K562 (cell line): ENCODE results near the gene TMEM132D. TPM values are rescaled to one million over a fixed set of nuclear protein-coding genes. Genes with fewer than 3 reads are reported as not detected.

Source experiments
- ATAC-seq: fragments of 200-7000 bp; cut with Tn5 transposase; 3 replicates; pipeline ENCODE4 v1.9.1; 2020; ENCODE audit warnings: moderate library complexity
- BruUV-seq: library from RNA; stranded (reverse); fragments of 400-500 nt; replicated peaks from 2 replicates; lab custom pipeline; 2021; lab: Mats Ljungman, UMichigan
- CTCF ChIA-PET: fragments of 300-600 bp; formaldehyde crosslinking; extraction: SDS; loops from one replicate; lab custom pipeline; 2021; ENCODE audit warnings: low intra/inter-chr PET ratio; lab: Yijun Ruan, JAX
- POLR2A ChIA-PET: fragments of 300-600, 350-650 bp; sonication (Branson Sonifier 250); formaldehyde crosslinking; extraction: SDS; loops from one replicate; lab custom pipeline; 2021; ENCODE audit warnings: antibody characterized with exemption, inconsistent platforms; lab: Yijun Ruan, JAX
- DNase-seq, 4 experiments: peaks; one replicate each; pipeline versions ENCODE4 v3.0.0 to v3.0.0-alpha.2; 2011 to 2018; ENCODE audit warnings: low spot score in 3 of 4, mixed read lengths in 3 of 4; ENCODE audit errors: extremely low read depth in 1 of 4
- FAIRE-seq: peaks from 2 replicates; lab custom pipeline; 2011; peaks lifted over from hg19 to GRCh38; lab: Jason Lieb, UNC
- H2AFZ ChIP-seq: 2 replicates; pipeline ENCODE4 v1.6.0; 2011; ENCODE audit warnings: low read depth, low read length, control low read depth, inconsistent platforms
- H3K27ac ChIP-seq: fragments of 200-600 bp; 3 replicates; pipeline ENCODE4 v1.8.0; 2011; ENCODE audit warnings: low read depth, mild to moderate bottlenecking, control low read depth, inconsistent platforms, low read length, moderate library complexity, mixed read lengths; ENCODE audit errors: extremely low read depth
- H3K27me3 ChIP-seq, 2 experiments: fragments of 300-600 bp in 1 of 2; 2 replicates in 1 of 2; 3 replicates in 1 of 2; pipeline versions ENCODE4 v1.6.0 to v1.8.0; 2011; ENCODE audit warnings: inconsistent platforms in 2 of 2, low read length in 2 of 2, mild to moderate bottlenecking in 1 of 2, mixed read lengths in 1 of 2, moderate library complexity in 1 of 2; ENCODE audit not compliant: control insufficient read depth in 2 of 2, insufficient read depth in 2 of 2
- H3K36me3 ChIP-seq: fragments of 300-600 bp; 3 replicates; pipeline ENCODE4 v1.8.0; 2011; ENCODE audit warnings: mild to moderate bottlenecking, low read length, inconsistent platforms; ENCODE audit not compliant: control insufficient read depth, insufficient read depth
- H3K4me1 ChIP-seq, 2 experiments: fragments of 200-600 bp in 1 of 2; replicated peaks in 1 of 2; 2 replicates in 1 of 2; 3 replicates in 1 of 2; pipeline versions ENCODE4 v1.5.1 to v1.8.0; 2011; ENCODE audit warnings: inconsistent platforms in 2 of 2, low read length in 2 of 2, mild to moderate bottlenecking in 1 of 2, mixed read lengths in 1 of 2, moderate library complexity in 1 of 2; ENCODE audit not compliant: control insufficient read depth in 2 of 2, insufficient read depth in 2 of 2
- H3K4me2 ChIP-seq: 2 replicates; pipeline ENCODE4 v1.6.1; 2011; ENCODE audit warnings: low read length, control low read depth, inconsistent platforms, mixed read lengths; ENCODE audit not compliant: insufficient read depth
- H3K4me3 ChIP-seq: fragments of 200-600 bp; sonication (generic), shearing (Covaris generic); 2 replicates; pipeline ENCODE4 v1.5.1; 2016; ENCODE audit warnings: control low read depth, inconsistent platforms
- H3K79me2 ChIP-seq: fragments of 200-600 bp; 3 replicates; pipeline ENCODE4 v1.8.0; 2011; ENCODE audit warnings: low read length, inconsistent platforms; ENCODE audit not compliant: control insufficient read depth, insufficient read depth
- H3K9ac ChIP-seq, 2 experiments: 2 replicates each; pipeline versions ENCODE4 v1.6.0 to v1.6.1; 2011; ENCODE audit warnings: low read depth in 2 of 2, low read length in 2 of 2, control low read depth in 1 of 2, inconsistent platforms in 1 of 2, mild to moderate bottlenecking in 1 of 2, mixed read lengths in 1 of 2; ENCODE audit not compliant: insufficient read depth in 1 of 2
- H3K9me1 ChIP-seq: one replicate; pipeline ENCODE4 v1.6.0; 2011; ENCODE audit warnings: inconsistent platforms, mild to moderate bottlenecking, low read length, moderate library complexity; ENCODE audit not compliant: control insufficient read depth, insufficient read depth
- H3K9me3 ChIP-seq: replicated peaks from 2 replicates; pipeline ENCODE4 v1.5.1; 2011; ENCODE audit warnings: low read depth, low read length, inconsistent platforms; ENCODE audit not compliant: control insufficient read depth, insufficient read depth
- H4K20me1 ChIP-seq: replicated peaks from 2 replicates; pipeline ENCODE4 v1.6.1; 2011; ENCODE audit warnings: low read length, inconsistent platforms, mixed read lengths; ENCODE audit not compliant: control insufficient read depth, insufficient read depth
- CBX8 ChIP-seq: fragments of 200-600 bp; sonication (generic); IDR thresholded peaks from 2 replicates; pipeline ENCODE4 v1.6.1; 2012; ENCODE audit warnings: borderline replicate concordance, mixed run types, low read depth, mild to moderate bottlenecking, moderate library complexity, mixed read lengths, low read length, control low read depth, inconsistent platforms; ENCODE audit not compliant: poor library complexity, severe bottlenecking; ENCODE audit errors: extremely low read depth
- FUS ChIP-seq: fragments of 200-400 bp; formaldehyde crosslinking; optimal IDR thresholded peaks from 2 replicates; pipeline ENCODE3; 2017; ENCODE audit warnings: low read depth, low read length
- MEF2A ChIP-seq: IDR thresholded peaks from 2 replicates; pipeline ENCODE4 v1.6.1; 2011; ENCODE audit warnings: low read depth, mild to moderate bottlenecking, low read length, moderate library complexity; ENCODE audit not compliant: control insufficient read depth
- MEIS2 ChIP-seq: fragments of 450-650 bp; IDR thresholded peaks from 2 replicates; pipeline ENCODE4 v1.6.1; 2014; ENCODE audit warnings: mild to moderate bottlenecking; ENCODE audit not compliant: partially characterized antibody
- NEUROD1 ChIP-seq: fragments of 150-350 bp; IDR thresholded peaks from 2 replicates; pipeline ENCODE4 v1.6.1; 2014; ENCODE audit warnings: borderline replicate concordance, low read length, low read depth; ENCODE audit not compliant: partially characterized antibody
- NFXL1 ChIP-seq: fragments of 450-650 bp; formaldehyde crosslinking; IDR thresholded peaks from 2 replicates; pipeline ENCODE4 v1.4.0; 2021; ENCODE audit warnings: mild to moderate bottlenecking
- ZNF668 ChIP-seq: fragments of 250-450 bp; sonication (Bioruptor Pico); IDR thresholded peaks from 2 replicates; pipeline ENCODE4 v1.8.0; 2022; ENCODE audit warnings: mild to moderate bottlenecking, inconsistent platforms
- WGBS: fragments of 100-300 bp; shearing (Covaris generic); methylation state at CpG from one replicate; pipeline ENCODE4 v1.1.6; 2016; ENCODE audit warnings: low coverage, mixed read lengths; ENCODE audit not compliant: insufficient coverage; ENCODE audit errors: missing lambda C conversion rate; 5-methylcytosine and 5-hydroxymethylcytosine counted together
- in situ Hi-C: fragments of 300-500 bp; cut with MboI; formaldehyde crosslinking; loops from 4 replicates; pipeline ENCODE4 v1.15.0; 2018; ENCODE audit warnings: inconsistent platforms, mixed read lengths
- intact Hi-C: fragments of 100-400 bp; cut with micrococcal nuclease; formaldehyde crosslinking; loops from 2 replicates; pipeline ENCODE4 v1.14.2; 2022
- polyA plus RNA-seq, 8 experiments: library from polyadenylated mRNA; depleted of rRNA in 4 of 8; stranded (reverse) in 5 of 8; unstranded in 3 of 8; fragments of >200 nt; fragmentation: Nextera tagmentation in 2 of 8; fragmentation: Illumina TruSeq in 1 of 8; extraction: Ambion mirVana in 2 of 8; extraction: Trizol in 1 of 8; gene quantifications; 2 replicates each; pipeline versions ENCODE4 v1.2.1 to v1.2.3, GENCODE V29; 2011 to 2014; ENCODE audit warnings: inconsistent platforms in 1 of 8, missing spikeins in 1 of 8
- total RNA-seq, 7 experiments: library from RNA; depleted of rRNA in 6 of 7; stranded (reverse); fragments of >200 nt in 6 of 7; fragmentation: Illumina TruSeq in 2 of 7; extraction: Trizol in 2 of 7; gene quantifications; 2 replicates each; pipeline versions ENCODE4 v1.2.1 to v1.2.3, GENCODE V29; 2011 to 2021; ENCODE audit warnings: low replicate concordance in 1 of 7
- TF ChIP-seq, protein P1 (sequence below): sonication (generic); formaldehyde crosslinking; IDR thresholded peaks from 2 replicates; pipeline ENCODE4 v1.5.0; 2020; ENCODE audit warnings: missing genetic modification reagents
- TF ChIP-seq, protein P2 (sequence below), 2 experiments: IDR thresholded peaks in 1 of 2; conservative IDR thresholded peaks in 1 of 2; 2 replicates each; pipeline ENCODE4 v1.6.1; 2016; ENCODE audit warnings: low read depth in 2 of 2, mild to moderate bottlenecking in 1 of 2, missing compliant biosample characterization in 1 of 2, missing genetic modification characterization in 1 of 2, moderate library complexity in 1 of 2
- TF ChIP-seq, protein P3 (sequence below): fragments of 450-650 bp; IDR thresholded peaks from 2 replicates; pipeline ENCODE4 v1.6.1; 2016

TMEM132D gene
- total and polyA plus RNA-seq, 9 of the 15 experiments (the other 6 are each of a cell fraction or from before 2014, with no cell fraction given) = not detected

DNA sequence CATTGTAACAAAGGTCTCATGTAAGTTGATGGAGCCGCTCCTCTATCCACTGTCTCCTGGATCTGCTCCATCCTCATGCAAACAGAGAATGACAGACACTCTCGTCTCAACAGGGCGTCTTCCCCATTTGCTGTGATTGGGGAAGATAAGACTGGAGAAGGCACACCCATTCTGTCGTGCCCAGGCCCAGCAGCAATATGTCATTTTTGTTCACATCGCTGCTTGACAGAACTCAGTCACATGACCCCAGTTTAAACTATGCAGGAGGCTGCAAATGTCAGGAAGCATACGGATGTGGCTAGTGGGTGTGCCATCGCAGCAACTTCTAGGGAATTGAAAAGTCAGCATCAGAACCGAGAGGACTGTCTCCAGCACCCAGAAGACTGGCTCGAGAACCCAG lies 290.5 kb downstream of the TMEM132D start:
- Histone ChIP-seq H3K9me3 (no peaks in the 10 kb centered on the region), H4K20me1 (no peaks in the 10 kb centered on the region), H3K79me2 (no peaks in the 10 kb centered on the region), H3K9me1 (no peaks in the 10 kb centered on the region), H3K27ac (no peak overlapping the region), H3K27me3 (no peaks in the 10 kb centered on the region; a peak in 1 of 5 replicates), H3K4me3 (no peak overlapping the region), H3K9ac (no peak overlapping the region)
- CTCF ChIA-PET = no interaction called here
- no TSS peak for BruUV-seq
- POLR2A ChIA-PET = no interaction called here
- no peak for ATAC-seq
- in situ Hi-C loops = no loop called here
- TF ChIP-seq, protein P1, sequence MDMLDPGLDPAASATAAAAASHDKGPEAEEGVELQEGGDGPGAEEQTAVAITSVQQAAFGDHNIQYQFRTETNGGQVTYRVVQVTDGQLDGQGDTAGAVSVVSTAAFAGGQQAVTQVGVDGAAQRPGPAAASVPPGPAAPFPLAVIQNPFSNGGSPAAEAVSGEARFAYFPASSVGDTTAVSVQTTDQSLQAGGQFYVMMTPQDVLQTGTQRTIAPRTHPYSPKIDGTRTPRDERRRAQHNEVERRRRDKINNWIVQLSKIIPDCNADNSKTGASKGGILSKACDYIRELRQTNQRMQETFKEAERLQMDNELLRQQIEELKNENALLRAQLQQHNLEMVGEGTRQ = peak; percentile 18; the same call in 1 of the 2 replicates
- TF ChIP-seq MEIS2 (peak; percentile 47), CBX8 (no peak), ZNF668 (CRISPR knock-in tag) (no peak), MEF2A (no peak), NFXL1 (no peak), FUS (no peak), NEUROD1 (no peak)
- TF ChIP-seq, protein P2, sequence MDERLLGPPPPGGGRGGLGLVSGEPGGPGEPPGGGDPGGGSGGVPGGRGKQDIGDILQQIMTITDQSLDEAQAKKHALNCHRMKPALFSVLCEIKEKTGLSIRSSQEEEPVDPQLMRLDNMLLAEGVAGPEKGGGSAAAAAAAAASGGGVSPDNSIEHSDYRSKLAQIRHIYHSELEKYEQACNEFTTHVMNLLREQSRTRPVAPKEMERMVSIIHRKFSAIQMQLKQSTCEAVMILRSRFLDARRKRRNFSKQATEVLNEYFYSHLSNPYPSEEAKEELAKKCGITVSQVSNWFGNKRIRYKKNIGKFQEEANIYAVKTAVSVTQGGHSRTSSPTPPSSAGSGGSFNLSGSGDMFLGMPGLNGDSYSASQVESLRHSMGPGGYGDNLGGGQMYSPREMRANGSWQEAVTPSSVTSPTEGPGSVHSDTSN (CRISPR knock-in tag; IDR thresholded peaks at IDR 0.05; ENCODE audit: low read depth) = no peak
- TF ChIP-seq, protein P2 (tag; conservative IDR thresholded peaks at IDR 0.05; ENCODE audit: low read depth) = peak; percentile 58
- TF ChIP-seq, protein P3, sequence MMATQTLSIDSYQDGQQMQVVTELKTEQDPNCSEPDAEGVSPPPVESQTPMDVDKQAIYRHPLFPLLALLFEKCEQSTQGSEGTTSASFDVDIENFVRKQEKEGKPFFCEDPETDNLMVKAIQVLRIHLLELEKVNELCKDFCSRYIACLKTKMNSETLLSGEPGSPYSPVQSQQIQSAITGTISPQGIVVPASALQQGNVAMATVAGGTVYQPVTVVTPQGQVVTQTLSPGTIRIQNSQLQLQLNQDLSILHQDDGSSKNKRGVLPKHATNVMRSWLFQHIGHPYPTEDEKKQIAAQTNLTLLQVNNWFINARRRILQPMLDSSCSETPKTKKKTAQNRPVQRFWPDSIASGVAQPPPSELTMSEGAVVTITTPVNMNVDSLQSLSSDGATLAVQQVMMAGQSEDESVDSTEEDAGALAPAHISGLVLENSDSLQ = peak; percentile 8; the same call in 1 of the 2 replicates
- TF ChIP-seq, all 486 proteins: peak for 4
- no peak overlapping the region for H3K4me2 ChIP-seq
- H3K4me1 ChIP-seq = no peaks in the 10 kb centered on the region
- FAIRE-seq (no peak), DNase-seq (no peak)
- intact Hi-C loops = no loop called here
- WGBS = 1% methylated on average over 9 of the region's 9 CpGs
- no peak overlapping the region for H2AFZ ChIP-seq
- H3K36me3 ChIP-seq = no peaks in the 10 kb centered on the region
